TTC549 (cell line): ENCODE results near the gene IKZF1.

Experiments
- FAIRE-seq: peaks from 2 replicates; lab custom pipeline; 2012; peaks lifted over from hg19 to GRCh38; lab: Jason Lieb, UNC

IKZF1 gene

DNA sequence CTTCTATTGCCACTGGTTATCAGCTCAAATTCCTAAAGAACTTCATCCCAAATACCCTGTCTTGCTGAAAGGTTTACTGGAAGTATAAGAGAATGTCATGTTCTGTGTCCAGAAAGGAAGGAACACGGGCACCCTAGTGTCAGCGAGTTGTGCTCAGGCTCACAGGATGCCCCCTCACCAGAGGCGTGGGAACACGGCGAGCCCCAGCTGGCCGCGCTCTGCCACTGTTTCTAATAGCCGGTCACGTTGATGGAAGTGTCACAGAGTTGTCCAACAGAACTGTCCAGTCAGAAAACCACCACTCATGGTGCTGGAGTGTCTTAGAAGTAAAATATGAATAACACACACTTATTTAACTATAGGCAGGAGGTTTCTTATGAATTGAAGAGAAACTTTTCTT is 72.8 kb downstream of the IKZF1 start:
- no peak for FAIRE-seq

DNA sequence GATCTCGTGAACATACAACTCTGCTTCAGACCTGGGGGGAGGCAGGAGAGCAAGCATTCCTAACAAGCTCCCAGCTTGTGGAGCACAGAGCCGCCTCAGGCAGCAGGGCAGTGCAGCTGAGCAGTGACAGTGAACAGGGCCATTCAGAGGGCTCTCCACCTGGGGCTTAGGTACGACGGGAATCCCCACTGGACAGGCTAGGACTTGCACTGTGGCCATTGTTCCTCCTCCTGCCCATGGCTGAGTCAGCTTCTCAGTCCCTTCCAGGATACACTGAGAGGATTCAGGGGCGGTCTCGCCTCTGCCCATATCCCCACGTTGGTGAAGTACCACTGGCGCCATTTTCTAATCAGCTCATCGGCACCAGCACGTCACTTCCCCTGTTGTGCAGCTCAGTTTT is 74.6 kb downstream of the IKZF1 start:
- no peak for FAIRE-seq

- no peak for FAIRE-seq
Measured at GRCh38 chr7:50379539-50379938, 75.0 kb downstream of the IKZF1 start.

DNA sequence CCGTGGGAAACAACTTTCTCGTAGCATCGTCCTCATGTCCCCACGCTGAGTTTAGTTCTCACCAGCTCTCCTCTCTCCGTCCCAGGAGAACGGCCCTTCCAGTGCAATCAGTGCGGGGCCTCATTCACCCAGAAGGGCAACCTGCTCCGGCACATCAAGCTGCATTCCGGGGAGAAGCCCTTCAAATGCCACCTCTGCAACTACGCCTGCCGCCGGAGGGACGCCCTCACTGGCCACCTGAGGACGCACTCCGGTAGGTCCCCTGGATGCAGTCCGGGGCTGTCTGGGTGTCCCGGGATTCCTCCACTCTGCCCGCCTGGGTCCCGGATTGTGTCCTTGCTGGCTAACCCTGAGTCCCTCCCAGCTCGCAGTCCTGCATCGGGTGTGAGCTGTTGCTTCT is 77.9 kb downstream of the IKZF1 start:
- no peak for FAIRE-seq

- no peak for FAIRE-seq
Measured at GRCh38 chr7:50387351-50387750, 82.8 kb downstream of the IKZF1 start.

DNA sequence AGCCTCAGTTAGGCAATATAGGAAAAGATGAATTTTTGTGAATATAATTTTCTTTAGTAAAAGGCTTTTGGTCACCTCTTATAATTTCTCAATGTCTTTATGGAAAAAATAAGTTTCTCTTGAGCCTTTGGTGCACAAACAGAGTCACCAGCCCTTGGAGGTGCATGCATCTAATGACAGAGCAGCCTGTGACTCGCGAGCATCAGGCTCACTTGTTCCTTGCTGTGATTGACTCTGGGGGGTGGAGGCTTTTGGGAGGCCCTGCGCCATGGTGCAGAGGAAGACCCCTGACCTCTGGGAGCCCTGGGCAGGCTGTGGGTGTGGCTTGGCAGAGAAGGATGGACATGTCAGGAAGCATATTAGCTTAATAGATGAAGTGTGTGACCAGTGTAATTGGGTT is 85.4 kb downstream of the IKZF1 start:
- no peak for FAIRE-seq

DNA sequence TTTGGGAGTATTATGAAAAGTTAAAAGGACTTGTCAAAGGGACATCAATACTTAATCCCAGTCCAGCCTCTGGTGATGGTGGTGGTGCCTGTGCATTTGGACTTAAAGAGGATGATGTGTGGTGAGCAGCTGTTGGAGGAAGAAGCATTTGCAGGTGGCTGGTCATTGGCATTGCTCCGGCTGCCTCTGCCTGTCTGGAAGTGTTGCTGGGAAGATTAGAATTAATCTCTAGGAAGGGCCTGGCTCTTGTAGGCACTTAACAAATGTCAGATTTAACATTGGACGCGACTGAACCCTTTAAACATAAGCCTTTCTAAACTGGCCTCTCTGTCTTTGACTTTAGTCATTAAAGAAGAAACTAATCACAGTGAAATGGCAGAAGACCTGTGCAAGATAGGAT is 86.9 kb downstream of the IKZF1 start:
- FAIRE-seq, result no peak

GRCh38 chr7:50393076-50393475 is 88.6 kb downstream of the IKZF1 start:
- no peak for FAIRE-seq

DNA sequence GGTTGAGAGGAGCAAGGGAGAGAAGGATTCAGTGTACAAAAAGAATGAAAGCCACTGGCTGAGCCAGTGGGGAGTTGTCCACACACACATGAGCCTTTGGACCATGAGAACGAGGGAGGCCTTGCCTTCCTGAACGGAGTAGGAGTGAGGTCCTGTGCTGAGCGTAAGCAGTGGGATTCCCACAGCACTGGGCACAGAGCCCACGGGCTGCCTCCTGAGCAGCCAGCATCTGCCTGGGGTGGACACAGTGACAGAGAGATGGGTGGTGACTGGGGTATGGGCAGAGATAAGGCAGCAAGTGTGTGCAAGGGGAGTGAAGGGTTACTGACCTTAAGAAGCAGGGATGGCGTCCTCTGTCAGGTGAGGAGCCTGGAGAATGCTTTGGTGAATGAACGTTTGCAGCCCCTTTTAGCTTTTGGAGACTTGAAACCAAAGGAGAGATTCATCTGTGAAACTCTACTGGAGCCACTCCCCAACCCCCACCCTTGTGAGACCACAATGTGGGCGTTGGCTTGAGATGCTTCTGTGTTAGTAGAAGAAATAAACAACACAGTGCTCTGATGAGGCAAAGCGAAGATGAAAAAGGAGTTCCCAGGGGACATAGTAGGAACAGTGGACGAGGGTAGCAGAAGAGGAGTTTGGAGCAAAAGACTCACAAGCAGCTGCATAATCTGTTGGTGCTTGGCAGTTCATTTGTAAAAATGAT is 89.2 kb downstream of the IKZF1 start:
- FAIRE-seq, result no peak

GRCh38 chr7:50394315-50394714 is 89.8 kb downstream of the IKZF1 start:
- FAIRE-seq, result no peak

DNA sequence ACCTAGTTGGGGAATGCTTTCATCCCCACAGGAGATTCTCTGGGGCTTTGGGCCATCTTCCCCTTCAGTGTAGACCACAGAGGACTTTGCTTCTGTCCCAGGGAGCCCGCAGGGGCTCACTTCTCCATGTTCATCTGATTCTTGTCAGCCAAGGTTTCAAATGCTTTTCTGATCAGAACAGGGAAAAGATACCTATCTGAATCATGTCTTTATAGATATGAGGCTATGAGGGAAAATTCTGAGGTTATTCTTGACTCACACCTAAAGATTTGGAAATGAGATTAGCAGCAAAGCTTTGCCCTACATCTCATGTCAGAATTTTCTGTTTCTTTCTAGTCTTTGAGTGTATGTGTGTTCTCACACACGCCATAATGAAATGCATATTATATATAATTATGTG is 92.3 kb downstream of the IKZF1 start:
- no peak for FAIRE-seq

DNA sequence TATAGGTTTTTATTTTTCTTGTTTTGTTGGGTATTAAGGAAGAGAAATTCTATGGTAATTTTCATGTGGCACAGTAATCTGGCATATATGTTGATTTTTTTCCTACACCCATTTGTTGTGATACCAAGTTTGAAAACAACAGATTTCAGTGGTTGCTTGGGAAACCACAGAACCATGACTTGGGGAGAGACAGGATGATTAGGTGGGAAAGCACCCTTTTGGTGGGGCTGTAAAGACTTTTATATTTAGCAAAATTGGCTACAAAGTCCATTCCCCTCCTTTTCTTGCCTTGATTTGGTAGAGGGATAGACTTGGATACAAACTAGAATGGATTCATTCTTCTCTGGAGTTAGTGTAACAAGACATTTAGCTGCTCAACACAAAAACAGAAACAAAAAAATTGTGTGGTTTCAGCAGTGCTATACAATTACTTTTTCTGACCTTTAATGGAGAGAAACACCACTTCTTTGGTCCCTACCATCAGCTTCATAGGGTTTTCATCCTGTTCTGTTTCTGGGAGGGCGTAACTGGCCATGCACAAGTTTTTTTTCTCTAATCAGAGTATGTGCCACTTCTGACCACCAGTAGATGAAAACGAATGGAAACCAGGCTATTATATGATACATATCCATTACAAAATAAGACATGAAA is 92.9 kb downstream of the IKZF1 start:
- no peak for FAIRE-seq

GRCh38 chr7:50397971-50398324 is 93.4 kb downstream of the IKZF1 start:
- FAIRE-seq, result no peak

DNA sequence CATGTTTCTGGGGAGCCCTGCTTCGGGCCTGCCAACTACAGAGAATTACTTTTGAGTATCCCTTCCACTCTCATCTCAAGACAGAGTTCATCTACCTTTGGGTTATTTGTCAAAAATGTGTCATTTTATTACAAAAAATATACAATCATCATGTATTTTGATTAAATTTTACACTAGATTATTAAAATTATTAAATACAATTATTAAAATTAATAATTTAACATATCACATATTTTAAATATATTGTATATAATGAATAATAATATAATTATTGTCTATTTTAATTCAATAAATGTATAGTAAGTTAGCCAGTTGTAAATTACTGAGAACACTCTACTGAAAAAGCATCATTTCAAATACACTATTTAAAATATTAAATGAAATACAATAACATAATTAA is 94.7 kb downstream of the IKZF1 start:
- peak; percentile 66 for FAIRE-seq

DNA sequence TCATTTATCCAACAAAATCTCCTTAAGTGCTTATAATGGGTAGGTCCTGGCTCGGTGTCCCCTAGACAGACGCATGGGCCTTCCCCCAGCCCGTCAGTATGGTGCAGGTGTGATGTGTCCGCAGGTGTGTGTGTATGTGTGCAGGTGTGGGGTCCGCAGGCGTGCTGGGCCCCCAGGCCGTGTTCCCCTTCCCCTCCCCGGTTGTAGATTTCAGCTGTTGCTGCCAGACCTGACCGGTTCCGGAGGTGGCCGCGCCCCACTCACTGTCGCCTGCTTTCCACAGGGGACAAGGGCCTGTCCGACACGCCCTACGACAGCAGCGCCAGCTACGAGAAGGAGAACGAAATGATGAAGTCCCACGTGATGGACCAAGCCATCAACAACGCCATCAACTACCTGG is 95.1 kb downstream of the IKZF1 start:
- no peak for FAIRE-seq

- no peak for FAIRE-seq
Measured at GRCh38 chr7:50400114-50400513, 95.6 kb downstream of the IKZF1 start.

DNA sequence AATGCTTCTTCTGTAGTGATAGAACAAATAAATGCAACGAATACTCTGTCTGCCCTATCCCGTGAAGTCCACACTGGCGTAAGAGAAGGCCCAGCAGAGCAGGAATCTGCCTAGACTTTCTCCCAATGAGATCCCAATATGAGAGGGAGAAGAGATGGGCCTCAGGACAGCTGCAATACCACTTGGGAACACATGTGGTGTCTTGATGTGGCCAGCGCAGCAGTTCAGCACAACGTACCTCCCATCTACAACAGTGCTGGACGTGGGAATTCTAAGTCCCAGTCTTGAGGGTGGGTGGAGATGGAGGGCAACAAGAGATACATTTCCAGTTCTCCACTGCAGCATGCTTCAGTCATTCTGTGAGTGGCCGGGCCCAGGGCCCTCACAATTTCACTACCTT is 99.9 kb downstream of the IKZF1 start:
- FAIRE-seq, result no peak

GRCh38 chr7:50405221-50405620 is 100.7 kb downstream of the IKZF1 start:
- no peak for FAIRE-seq

DNA sequence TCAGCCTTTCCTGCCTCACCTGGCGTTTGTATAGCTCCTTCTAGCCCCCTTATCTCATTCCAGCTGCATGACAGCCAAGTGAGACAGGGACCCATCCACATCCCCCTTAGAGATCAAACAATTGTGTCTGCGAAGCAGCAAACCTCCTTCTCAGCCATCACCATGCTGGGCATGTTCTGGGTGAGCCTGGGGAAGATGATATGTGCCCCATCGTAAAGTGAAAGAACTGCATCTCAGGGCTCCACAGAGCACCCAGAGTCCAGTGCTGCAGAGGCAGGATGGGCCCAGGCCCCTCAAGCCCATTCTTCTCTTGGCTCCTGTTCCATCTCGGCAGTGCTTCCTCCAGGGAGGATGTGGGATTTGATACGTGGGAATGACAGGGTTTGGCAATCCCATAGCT is 102.4 kb downstream of the IKZF1 start:
- no peak for FAIRE-seq

GRCh38 chr7:50409856-50410745 is 105.6 kb downstream of the IKZF1 start:
- FAIRE-seq, result no peak

DNA sequence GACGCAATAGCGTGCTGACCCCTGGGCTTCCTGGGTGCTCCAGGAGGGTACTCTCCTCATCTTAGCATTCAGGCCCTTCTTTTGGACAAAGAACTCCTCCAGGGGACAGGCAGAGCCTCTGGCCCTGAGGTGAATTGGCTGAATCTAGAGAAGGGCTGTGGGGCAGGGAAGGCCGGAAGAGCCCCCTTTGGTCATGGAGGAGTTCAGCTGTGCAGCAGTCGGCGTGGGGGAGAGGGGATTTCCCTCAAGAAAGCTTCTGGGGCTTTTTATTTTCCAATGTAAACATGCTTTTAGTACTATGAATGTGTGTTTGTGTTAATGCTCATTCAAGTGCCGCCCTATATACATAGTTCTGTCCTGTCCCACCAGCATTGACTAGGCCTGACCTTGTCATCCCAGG is 106.8 kb downstream of the IKZF1 start:
- no peak for FAIRE-seq

GRCh38 chr7:50412973-50413372 is 108.5 kb downstream of the IKZF1 start:
- no peak for FAIRE-seq

- no peak for FAIRE-seq
Measured at GRCh38 chr7:50413561-50413960, 109.0 kb downstream of the IKZF1 start.
